HCT116 (cell line): Measurements from ENCODE around the gene ABCC11.

Source experiments
- ATF3 ChIP-seq: IDR thresholded peaks from 2 replicates; pipeline ENCODE4 v1.6.1; 2012
- EZH2 ChIP-seq: fragments of 200-600 bp; sonication (generic); IDR thresholded peaks from 2 replicates; pipeline ENCODE4 v1.6.1; 2017; ENCODE audit warnings: antibody characterized with exemption, mixed run types
- EZH2phosphoT487 ChIP-seq: fragments of 200-600 bp; IDR thresholded peaks from 2 replicates; pipeline ENCODE4 v1.6.1; 2018; ENCODE audit warnings: antibody characterized with exemption, borderline replicate concordance
- FOSL1 ChIP-seq: IDR thresholded peaks from 2 replicates; pipeline ENCODE4 v1.6.1; 2012; ENCODE audit warnings: low read depth
- JUND ChIP-seq: IDR thresholded peaks from 2 replicates; pipeline ENCODE4 v1.6.1; 2012
- MAX ChIP-seq: IDR thresholded peaks from 2 replicates; pipeline ENCODE4 v1.6.1; 2012
- POLR2A ChIP-seq: IDR thresholded peaks from 2 replicates; pipeline ENCODE4 v1.7.0; 2011; ENCODE audit warnings: borderline replicate concordance; ENCODE audit not compliant: insufficient read depth, insufficient read length; ENCODE audit errors: extremely low read depth
- POLR2AphosphoS5 ChIP-seq: IDR thresholded peaks from 2 replicates; pipeline ENCODE4 v1.6.1; 2011; ENCODE audit warnings: mild to moderate bottlenecking, low read depth, low read length, moderate library complexity
- RAD21 ChIP-seq: IDR thresholded peaks from 2 replicates; pipeline ENCODE4 v1.6.1; 2012; ENCODE audit warnings: low read depth, mild to moderate bottlenecking
- REST ChIP-seq: IDR thresholded peaks from 2 replicates; pipeline ENCODE4 v1.6.1; 2012; ENCODE audit warnings: low read depth
- YY1 ChIP-seq: IDR thresholded peaks from 2 replicates; pipeline ENCODE4 v1.6.1; 2011; ENCODE audit warnings: low read length, low read depth, moderate library complexity, mild to moderate bottlenecking; ENCODE audit not compliant: insufficient replicate concordance; ENCODE audit errors: extremely low read depth
- ZNF274 ChIP-seq: fragments of 200-500 bp; sonication (Bioruptor generic); IDR thresholded peaks from 2 replicates; pipeline ENCODE4 v1.6.1; 2014; ENCODE audit warnings: mild to moderate bottlenecking, low read depth, low read length, inconsistent platforms
- TF ChIP-seq, protein P1 (sequence below), 3 experiments: fragments of 200-600 bp in 1 of 3; sonication (generic) in 1 of 3; IDR thresholded peaks in 2 of 3; conservative IDR thresholded peaks in 1 of 3; 2 replicates each; pipeline ENCODE4 v1.5.1; 2012 to 2017; ENCODE audit warnings: low read depth in 2 of 3, low read length in 2 of 3, antibody characterized with exemption in 1 of 3, borderline replicate concordance in 1 of 3, control low read depth in 1 of 3, mild to moderate bottlenecking in 1 of 3, mixed read lengths in 1 of 3, mixed run types in 1 of 3, moderate library complexity in 1 of 3; ENCODE audit not compliant: insufficient read depth in 1 of 3

- TF ChIP-seq JUND (no peak), EZH2 (no peak), REST (no peak), MAX (no peak), POLR2A (no peak), FOSL1 (no peak), ZNF274 (no peak), YY1 (no peak), RAD21 (no peak), POLR2AphosphoS5 (no peak), ATF3 (no peak), EZH2phosphoT487 (no peak)
- TF ChIP-seq, protein P1, sequence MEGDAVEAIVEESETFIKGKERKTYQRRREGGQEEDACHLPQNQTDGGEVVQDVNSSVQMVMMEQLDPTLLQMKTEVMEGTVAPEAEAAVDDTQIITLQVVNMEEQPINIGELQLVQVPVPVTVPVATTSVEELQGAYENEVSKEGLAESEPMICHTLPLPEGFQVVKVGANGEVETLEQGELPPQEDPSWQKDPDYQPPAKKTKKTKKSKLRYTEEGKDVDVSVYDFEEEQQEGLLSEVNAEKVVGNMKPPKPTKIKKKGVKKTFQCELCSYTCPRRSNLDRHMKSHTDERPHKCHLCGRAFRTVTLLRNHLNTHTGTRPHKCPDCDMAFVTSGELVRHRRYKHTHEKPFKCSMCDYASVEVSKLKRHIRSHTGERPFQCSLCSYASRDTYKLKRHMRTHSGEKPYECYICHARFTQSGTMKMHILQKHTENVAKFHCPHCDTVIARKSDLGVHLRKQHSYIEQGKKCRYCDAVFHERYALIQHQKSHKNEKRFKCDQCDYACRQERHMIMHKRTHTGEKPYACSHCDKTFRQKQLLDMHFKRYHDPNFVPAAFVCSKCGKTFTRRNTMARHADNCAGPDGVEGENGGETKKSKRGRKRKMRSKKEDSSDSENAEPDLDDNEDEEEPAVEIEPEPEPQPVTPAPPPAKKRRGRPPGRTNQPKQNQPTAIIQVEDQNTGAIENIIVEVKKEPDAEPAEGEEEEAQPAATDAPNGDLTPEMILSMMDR (IDR thresholded peaks at IDR 0.05 in 2 of 3, conservative IDR thresholded peaks at IDR 0.05 in 1 of 3; ENCODE audit: borderline replicate concordance in 1 of 3, insufficient read depth in 1 of 3, low read depth in 2 of 3, low read length in 2 of 3) = no peak
Observed at GRCh38 chr16:48201515-48202201, 45.7 kb downstream of the ABCC11 start.
